ENCODE data around the gene ECHDC3.

Gene ECHDC3

DNA sequence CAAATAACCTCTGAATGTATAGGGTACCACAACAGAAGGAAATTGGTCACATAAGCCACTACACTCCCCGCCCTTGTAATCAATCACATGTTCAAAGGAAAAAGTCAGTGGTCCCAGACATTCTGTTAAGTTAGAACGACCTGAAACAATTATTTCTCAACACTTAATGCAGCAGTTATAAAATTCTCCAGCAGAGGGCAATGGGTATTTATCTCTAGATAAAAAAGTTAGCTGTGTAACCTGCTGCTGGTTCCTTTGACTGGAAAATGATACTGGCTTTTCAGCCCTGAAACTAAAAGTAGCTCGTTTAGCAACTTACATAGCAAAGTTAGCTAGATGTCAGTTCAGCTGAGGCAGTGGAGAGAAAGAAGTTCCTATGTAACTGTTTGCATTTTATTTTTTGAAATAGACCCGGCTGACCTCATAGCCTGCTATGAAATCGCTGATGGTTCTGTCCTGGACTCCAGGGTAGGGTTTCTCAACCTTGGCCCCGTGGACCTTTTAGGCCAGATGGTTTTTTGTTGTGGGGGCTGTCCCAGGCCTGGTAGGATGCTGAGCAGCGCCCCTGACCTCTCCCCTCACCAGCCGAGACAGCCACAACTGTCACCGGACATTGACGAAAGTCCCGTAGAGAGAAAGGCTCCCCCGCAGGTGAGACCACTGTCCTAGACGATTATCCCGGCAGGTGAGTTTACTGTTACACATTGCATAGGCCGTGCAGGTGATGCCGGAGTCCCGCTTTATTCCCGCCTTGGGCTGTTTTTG, 40.8 kb downstream of the ECHDC3 start:
- DNase-seq (ENCODE audit: low spot score) = no peak

DNA sequence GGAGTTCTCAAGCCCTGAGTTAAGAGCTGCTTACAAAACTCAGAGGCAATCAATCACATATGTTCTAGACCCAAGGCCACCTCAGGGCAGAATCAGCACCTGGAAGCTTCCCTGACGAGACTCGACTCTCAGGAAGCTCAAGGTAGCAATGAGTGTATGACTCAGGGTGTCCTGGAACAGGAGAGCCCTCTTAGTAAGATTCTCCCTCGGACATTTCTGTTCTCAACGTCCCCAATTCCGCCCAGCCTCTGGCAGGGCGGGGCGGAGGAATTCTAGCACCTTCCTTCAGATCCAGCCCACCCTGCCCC, 41.3 kb downstream of the ECHDC3 start:
- DNase-seq (ENCODE audit: low spot score) = no peak

DNA sequence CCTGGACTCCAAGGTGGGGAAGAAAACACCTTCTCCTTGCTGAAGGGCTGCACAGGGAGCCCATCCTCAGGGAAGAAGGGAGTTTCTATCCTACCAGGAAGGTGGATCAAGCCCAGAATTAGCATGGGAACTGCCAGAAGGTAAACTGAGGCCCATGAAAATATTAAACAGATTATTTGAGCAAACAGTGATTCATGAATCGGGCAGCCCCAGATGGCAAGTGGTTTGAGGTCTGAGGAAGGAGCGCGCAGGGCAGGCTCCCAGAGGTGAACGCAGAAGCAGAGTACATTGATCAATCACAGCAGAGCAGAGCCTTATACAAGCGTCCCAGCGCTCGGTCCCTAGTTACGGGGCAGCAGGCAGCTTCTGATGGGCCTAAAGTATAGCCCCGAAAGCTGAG, 45.2 kb downstream of the ECHDC3 start:
- DNase-seq (ENCODE audit: low spot score) = no peak

DNA sequence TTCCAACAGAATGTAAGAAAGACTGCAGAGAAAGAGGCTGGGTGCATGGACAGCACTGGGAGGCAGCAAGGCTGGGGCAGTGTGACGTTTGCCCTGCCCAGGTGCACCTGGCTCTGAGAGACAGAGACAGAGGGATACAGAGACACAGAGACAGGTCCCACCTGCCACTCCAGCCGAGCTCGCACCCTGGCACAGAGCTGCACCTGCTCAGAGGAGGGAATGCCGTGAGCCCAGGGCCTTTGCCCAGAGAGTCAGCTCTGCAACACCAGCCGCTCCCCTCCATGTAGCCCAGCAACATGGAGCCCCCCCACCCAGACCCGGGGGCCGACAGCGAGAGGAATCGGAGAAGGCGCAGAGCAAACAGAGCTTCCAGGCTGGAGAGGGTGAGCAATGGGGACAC, 45.7 kb downstream of the ECHDC3 start:
- no peak for DNase-seq (ENCODE audit: low spot score)

DNA sequence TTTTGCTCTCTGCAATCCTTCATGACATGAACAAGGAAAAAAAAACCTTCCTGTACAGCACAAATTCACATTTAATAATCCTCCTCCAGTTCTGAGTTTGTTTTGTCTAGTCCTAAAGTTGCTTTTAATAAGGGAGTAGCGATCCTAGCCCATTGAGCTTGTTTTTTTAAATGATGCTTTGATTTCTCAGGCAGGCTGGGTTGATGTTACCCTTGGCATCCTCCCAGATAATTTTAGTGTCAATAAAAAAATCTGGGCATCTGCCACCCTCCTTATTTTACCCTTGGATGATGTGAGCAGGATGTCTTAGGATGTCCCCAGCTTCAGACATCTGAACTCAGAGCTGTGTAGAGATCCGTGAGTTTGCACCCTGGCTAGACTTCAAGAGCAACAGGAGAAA, 47.1 kb downstream of the ECHDC3 start:
- no peak for DNase-seq (ENCODE audit: low spot score)

DNA sequence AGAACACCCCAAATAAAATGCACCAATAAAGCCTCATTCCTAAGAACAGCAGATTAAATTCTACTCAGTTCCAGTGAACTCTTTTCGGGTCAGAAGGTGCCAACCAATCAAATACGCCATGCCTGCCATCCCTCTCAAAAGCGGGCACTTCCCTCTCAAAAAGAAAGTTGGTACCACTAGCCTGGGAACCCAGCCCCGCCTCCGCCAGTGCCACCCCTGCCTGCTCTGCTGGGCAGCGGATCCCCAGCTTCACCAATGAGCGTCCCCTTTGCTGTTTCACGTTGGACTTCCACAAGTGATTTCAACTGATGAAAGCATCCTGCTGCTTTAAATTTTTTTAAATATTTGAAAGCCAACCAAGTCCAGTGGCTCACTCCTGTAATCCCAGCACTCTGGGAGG, 47.8 kb downstream of the ECHDC3 start:
- DNase-seq (ENCODE audit: low spot score) = no peak

DNA sequence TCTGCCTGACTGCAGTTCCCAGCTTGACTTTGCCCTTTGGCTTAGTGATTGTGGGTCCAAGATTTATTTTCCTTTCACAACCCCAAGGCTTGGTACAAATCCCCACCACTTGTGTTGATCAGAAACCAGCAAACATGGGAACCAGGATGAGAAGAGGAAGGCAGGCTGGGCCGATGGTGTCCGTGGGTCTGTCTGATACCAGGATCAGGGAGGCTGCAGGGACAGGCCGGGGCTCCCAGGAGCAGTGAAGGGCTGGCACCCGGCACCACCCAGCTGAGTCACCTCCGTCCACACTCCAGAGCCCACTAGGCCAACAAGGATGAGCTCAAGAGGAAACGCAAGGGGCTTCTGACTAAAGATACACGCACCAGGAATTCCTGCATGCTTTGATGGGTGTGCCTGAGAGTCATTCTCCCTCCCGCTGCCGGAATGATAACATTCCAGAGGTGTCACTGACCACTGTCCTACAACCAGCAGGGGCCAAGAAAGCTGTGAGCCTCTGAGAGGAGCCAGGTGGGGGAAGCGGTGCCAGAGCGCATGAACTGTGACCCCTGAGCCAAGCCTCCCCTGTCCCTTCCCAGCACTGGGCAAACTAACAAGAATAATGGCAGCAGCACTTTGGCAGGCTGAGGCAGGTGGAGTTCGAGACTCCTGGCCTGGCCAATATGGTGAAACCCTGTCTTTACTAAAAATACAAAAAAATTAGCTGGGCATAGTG, 51.7 kb downstream of the ECHDC3 start:
- DNase-seq (ENCODE audit: low spot score) = no peak

DNA sequence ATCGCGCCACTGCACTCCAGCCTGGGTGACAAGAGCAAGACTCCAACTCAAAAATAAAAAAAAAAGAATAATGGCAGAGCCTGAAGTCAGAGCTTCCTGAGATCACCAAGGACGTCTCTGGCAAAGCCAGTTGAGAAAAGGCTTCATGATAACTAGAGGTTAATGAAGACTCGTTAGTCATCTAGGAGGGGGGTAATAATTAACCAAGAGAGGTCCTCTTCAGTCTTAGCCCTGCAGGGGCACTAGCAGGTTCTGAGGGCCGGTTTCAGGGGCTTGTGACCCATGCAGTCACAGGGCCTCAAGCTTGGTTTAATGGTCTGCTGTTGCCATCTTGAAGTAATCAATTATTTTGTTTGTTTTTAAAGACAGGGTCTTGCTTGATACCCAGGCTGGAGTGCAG, 52.4 kb downstream of the ECHDC3 start:
- no peak for DNase-seq (ENCODE audit: low spot score)

DNA sequence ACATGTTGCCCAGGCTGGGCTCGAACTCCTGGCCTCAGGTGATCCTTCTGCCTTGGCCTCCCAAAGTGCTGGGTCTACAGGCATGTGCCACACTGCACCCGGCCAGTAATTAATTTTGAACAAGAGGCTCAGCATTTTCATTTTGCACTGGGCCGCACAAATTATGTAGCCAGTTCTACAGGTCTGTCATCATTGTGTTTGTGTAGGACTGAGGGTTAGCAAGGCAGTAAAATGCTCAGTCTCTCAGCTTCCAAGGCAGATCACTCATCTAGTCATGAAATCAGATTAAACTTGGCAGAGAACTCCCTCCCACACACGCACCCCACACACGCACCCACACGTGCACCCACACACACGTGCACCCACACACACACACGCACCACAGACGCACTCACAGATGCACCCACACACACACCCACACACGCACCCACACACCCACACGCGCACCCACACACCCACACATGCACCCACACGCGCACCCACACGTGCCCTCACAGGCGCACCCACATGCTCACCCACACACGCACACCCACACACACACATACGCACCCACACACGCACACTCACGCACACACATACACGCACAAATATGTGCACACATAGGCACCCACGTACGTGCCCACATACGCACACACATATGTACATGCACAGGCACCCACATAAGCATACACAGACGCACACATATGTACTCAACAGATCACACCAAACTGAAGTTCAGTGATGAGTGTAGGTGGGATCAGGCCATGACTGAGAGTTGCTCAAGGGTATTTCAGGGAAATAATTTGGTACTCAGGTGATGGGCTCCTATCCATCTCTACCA, 53.1 kb downstream of the ECHDC3 start:
- DNase-seq (ENCODE audit: low spot score) = no peak

DNA sequence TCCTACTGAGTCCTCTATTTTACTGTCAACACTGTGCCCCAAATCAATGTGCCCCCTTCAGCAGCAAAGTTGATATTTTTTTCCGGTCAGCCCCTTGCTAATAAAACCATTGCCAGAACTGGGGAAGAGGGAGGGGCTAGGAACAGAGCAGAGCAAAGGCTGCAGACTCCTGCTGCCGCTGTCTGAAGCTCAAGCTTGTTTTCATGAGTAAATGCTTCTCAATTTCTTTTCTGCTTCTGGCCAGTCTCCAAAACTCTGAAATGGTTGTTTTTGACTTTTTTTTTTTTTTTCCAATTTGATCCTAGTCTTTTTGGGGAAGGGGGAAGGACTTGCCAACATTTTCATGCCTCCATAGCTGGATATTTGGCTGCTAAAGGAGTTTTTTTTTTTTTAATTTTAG, 54.3 kb downstream of the ECHDC3 start:
- no peak for DNase-seq (ENCODE audit: low spot score)

DNA sequence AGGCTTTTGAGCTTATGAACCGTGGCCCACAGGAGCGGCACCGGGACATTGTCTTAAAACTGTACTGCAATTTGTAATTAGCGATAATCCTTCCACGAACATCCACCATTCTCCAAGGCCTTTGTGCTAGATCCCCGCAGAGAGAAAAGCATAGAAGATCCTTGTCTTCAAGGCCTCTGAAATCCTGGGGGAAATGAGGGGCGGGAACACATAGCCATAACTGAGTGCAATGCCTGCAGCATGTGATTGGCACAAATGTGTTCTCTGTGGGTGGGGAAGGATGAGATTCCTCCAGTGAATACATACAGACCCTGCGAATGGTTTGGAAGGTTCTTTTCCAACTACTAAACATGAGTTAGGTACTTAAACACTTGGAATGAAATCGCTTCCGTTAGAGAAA, 55.1 kb downstream of the ECHDC3 start:
- DNase-seq (ENCODE audit: low spot score) = no peak

DNA sequence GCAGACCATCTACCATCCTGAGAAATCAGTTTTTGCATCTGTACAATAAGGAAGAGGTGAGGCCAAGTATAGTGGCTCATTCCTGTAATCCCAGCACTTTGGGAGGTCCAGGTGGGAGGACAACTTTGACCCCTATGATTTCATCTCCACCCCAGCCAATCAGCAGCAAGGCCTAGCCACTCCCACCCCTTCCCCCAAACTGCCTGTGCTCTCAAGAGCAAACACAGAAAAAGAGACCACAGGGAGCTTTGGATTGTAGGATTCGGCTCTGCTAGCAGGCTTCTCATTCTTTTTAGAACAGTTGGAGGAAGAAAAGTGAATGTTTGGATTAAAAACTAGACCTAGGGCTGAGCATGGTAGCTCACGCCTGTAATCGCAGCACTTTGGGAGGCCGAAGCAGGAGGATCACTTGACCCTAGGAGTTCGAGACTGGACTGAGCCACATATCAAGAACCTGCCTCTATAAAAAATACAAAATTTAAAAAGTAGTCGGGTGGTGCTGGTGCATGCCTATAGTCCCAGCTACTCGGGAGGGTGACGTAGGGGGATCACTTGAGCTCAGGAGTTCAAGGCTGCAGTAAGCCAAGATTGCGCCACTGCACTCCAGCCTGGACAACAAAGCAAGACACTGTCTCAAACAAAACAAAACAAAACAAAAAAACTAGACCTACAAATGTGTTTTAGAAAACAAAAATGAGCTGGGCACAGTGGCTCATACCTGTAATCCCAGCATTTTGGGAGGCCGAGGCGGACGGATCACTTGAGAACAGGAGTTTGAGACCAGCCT, 55.9 kb downstream of the ECHDC3 start:
- no peak for DNase-seq (ENCODE audit: low spot score)

DNA sequence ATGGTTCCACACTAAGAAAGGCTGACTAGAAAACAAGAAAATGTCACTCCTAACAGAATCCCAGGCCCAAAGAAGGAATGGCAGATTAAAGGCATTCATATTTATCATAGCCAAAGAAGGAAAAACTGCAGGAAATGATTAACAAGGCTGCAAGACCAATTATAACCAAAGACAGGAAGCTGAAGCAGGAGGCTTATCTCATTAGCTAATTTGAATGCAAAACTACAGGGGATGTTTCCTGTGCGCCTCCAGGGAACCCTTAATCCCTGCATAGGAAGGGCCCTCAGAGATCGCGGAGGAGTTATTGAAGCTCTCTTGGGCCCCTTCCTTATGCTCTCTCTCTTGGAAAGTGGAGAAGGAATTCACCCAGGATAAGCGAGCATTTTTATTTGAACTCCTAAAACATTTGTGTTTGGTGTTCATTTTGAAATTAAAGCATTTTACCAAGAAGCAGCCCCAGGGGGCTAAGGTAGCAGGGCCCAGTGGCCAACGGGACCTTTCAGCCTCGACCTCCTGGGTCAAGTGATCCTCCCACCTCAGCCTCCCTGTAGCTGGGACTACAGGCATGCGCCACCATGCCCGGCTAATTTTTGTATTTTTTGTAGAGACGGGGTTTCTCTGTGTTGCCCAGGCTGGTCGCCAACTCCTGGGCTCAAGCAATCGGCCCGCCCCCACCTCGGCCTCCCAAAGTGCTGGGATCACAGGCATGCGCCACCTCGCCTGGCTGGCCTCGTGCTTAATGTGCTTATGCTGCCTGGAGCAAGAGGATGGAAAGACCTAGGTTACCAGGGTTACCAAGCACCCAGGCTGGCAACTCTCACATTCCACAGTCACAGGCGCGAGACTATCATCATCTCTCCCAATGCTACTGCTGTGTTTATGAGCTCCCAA, 56.9 kb downstream of the ECHDC3 start:
- peak; percentile 62 for DNase-seq (ENCODE audit: low spot score)

DNA sequence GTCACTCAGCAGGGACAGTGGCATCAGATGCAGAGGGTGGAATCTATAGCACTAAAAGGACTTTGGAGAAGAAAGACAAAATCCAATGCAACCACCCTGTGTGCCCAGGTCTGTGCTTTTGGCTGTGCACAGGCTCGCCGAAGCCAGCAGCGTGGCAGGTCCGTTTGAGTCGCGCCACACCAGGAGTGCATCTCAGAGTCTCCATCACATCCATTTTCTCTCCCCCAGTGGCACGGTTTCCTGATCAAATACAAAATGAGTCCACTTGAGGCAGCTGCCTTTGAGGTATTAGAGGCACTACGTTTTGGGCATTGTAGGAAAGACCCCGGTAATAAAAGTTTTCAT, 57.5 kb downstream of the ECHDC3 start:
- DNase-seq (ENCODE audit: low spot score) = no peak

DNA sequence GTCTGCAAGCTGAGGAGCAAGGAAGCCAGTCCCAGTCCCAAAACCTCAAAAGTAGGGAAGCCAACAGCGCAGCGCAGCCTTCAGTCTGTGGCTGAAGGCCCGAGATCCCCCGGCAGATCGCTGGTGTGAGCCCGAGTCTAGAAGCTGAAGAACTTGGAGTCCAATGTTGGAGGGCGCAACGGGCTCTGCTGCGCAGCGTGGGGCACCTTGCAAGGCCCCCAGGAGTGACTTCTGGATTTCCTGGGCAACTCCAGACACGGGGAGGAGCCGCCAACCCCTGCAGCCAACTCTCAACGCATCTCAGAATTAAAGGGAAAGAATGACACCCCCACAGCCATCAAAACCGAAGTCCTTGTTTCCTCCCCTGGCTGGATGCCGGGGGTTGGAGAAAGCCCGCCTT, 62.2 kb downstream of the ECHDC3 start:
- DNase-seq (ENCODE audit: low spot score) = no peak

DNA sequence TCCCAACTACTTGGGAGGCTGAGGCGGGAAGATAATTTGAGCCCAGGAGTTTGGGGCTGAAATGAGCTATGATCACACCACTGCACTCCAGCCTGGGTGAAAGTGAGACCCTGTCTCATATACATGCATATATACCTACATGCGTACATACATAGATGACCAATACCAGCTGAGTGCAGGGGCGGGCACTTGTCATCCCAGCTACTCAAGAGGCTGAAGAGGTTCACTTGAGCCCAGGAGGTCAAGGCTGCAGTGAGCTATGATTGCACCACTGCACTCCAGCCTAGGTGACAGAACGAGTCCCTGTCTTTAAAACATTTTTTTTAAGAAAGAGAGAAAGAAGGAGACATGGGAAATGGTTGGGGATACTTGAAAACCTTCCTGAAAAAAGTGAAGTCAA, 63.6 kb downstream of the ECHDC3 start:
- no peak for DNase-seq (ENCODE audit: low spot score)

DNA sequence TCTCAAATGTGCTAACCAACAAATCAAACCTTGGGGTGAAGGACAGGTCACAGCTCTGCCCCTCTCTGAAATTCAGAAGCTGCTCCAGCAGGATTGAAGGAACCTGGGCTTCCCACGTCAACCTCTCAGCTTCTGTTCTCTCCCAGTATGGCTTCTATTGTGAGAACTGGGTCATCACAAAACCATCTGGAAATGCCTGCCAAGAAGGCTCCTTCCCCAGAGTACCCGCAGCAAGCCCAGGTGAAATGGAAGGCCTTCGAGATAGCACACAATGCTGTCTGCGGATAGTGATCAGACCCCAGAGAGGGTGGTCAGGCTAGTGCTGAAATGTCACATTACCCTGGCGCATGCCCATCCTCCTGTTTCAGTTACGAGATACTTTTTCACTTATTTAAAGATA, 64.5 kb downstream of the ECHDC3 start:
- no peak for DNase-seq (ENCODE audit: low spot score)

DNA sequence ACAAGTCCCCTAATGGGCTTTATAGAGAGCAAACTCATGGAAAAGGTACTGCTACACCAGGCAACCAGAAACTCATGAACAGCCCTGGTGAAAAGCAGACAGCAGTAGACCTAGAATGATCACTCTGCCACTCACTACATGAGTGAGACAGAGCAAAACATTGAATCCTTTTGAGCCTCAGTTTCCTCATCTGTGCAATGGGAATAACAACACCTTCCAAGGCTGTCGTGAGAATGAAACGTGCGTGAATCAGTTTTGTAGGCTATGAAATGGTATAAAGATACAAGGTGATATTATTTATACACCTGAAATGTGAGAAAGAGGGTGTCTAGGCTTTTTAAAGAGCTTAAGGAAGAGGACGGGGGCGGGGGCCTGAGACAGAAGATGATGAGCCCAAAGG, 66.6 kb downstream of the ECHDC3 start:
- no peak for DNase-seq (ENCODE audit: low spot score)

DNA sequence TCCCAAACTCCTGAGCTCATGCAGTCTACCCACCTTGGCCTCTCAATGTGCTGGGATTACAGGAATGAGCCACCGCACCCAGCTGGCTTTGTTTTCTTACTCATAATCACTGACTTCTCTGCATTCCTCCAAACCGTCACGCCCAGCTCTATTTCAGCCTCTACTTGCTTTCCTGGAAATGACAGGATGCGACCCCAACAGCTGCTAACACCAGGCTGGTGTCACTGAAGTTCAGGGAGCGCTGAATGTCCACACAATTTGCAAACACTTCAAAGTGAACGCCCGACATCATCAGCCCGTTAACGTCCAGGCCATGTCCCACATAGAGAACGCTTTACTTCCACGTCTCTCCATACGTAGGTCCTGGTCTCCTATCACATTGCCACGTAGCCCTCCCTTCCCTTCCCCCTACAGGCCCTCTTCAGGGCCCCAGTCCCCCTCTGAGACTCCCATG, 68.2 kb downstream of the ECHDC3 start:
- DNase-seq (ENCODE audit: low spot score) = no peak

DNA sequence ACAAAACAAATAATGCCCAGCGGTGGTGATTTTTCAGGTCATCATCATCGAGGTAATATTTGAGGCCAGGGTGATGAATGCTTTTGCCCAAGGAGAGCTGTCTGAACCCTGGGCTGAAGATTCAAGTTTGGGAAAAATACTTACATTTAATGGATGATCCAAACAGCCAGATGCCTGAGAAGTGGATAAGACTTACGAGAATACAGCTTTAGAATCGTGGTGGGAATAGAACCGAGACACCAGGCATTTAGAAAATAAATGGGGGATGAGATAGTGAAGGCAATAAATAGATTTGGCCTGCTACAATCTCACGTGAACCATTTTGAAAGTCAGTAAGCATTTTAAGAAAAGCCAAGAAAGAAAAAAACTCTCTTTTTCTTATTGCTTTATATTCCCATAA, 68.8 kb downstream of the ECHDC3 start:
- no peak for DNase-seq (ENCODE audit: low spot score)

DNA sequence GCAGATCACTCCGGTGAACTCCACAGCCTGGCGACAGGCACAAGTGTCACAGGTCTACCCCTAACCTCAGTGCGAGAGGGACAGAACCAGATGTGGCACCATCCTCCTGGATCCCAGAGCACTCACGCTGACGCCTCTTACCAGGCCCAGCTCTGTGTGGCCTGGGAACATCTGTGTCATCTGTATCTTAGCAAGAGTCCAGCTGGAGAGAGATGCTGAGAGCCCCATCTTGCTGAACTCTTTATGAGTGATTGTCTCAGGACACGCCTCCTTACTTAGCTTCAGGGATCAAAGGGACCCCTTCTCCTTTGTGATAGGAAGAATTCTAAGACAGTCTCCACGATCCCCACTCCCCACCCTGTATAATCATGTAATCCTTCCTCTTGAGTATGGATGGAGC, 71.0 kb downstream of the ECHDC3 start:
- DNase-seq (ENCODE audit: low spot score) = no peak

Data from ecto neural progenitor cell (in vitro differentiated cells).